Activated naive CD8-positive, alpha-beta T cell treated with anti-CD3 and anti-CD28 coated beads, Interleukin-2, amount 50 U/mL, for 24 hours (primary cell): ENCODE data around the gene NLRP8.
"Not testable (repeated sequence)": the region's sequence is repeated elsewhere in the genome, so short reads cannot be mapped to it uniquely, and the experiment has no call there.

Source experiments
- ATAC-seq: fragments of 150-1000 bp; cut with Tn5 transposase; one replicate; pipeline ENCODE4 v1.10.0; 2021
- DNase-seq: peaks from one replicate; pipeline ENCODE4 v3.0.0; 2021
- H3K27ac Mint-ChIP-seq: one replicate; pipeline ENCODE4 v1.8.0; 2021; ENCODE audit warnings: mild to moderate bottlenecking, mixed read lengths
- H3K27me3 Mint-ChIP-seq: one replicate; pipeline ENCODE4 v1.8.0; 2021; ENCODE audit warnings: mixed read lengths
- H3K36me3 Mint-ChIP-seq: one replicate; pipeline ENCODE4 v1.8.0; 2021; ENCODE audit warnings: low read depth, mixed read lengths
- H3K4me1 Mint-ChIP-seq: one replicate; pipeline ENCODE4 v1.8.0; 2021; ENCODE audit warnings: mixed read lengths
- H3K4me3 Mint-ChIP-seq: one replicate; pipeline ENCODE4 v1.8.0; 2021; ENCODE audit warnings: mild to moderate bottlenecking, moderate library complexity, mixed read lengths
- H3K9me3 Mint-ChIP-seq: one replicate; pipeline ENCODE4 v1.8.0; 2021; ENCODE audit warnings: mixed read lengths

The NLRP8 gene

DNA sequence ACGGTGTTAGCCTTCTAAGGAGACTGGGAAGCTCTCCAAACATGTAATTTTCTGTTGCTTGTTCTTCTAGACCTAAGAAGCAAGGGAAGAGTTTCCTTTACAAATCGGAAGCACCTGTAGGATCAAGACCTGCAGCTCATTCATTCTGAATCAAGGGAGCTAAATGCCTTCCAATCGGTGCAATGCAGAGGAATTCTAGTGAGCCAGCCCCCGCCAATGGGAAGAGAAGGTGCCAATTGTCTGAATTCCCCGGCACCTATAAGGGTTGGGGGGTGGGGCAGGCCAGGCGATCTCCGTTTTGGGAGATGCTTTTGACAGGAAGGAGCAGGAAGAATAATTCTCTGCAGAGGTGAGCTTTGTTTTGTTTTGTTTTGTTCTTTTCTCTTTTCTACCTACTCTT is 8.4 kb upstream of the NLRP8 start:
- no peak for DNase-seq
- Mint-ChIP-seq H3K9me3 (peaks cover 27% of the 10 kb centered on the region), H3K4me3 (no peak overlapping the region), H3K27ac (no peak overlapping the region), H3K27me3 (no peaks in the 10 kb centered on the region), H3K36me3 (no peaks in the 10 kb centered on the region), H3K4me1 (no peaks in the 10 kb centered on the region)
- no peak for ATAC-seq

DNA sequence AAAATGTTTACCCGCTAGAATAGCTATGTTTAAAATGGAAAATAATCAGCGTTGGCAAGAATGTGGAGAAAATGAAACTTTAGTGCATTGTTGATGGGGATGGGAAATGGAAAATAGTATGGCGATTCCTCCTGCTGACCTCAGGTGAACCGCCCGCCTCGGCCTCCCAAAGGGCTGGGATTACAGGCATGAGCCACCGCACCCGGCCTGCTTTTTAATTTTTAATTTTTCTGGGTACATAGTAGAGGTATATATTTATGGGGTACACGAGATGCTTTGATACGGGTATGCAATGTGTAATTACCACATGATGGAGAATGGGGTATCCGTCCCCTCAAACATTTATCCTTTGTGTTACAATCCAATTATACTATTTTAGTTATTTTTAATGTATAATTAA is 7.3 kb upstream of the NLRP8 start:
- Mint-ChIP-seq H3K36me3 (no peaks in the 10 kb centered on the region), H3K4me1 (no peaks in the 10 kb centered on the region), H3K4me3 (no peak overlapping the region), H3K27ac (no peak overlapping the region), H3K27me3 (no peaks in the 10 kb centered on the region), H3K9me3 (peaks cover 23% of the 10 kb centered on the region)
- DNase-seq (no peak), ATAC-seq (no peak)

DNA sequence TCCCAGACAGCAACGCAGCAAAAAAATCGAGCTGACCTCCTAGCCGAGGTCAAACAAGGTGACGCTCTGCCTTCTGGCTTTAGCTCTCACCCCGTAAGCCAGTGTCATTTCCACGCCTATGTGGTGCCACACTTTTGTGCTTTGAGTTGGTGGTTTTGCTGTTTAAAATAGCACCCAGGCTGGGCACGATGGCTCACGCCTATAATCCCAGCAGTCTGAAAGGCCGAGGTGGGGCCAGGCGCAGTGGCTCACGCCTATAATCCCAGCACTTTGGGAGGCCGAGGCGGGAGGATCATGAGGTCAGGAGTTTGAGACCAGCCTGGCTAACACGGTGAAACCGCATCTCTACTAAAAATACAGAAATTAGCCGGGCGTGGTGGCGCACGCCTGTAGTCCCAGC is 2.9 kb downstream of the NLRP8 start:
- not testable (repeated sequence) for H3K4me1 Mint-ChIP-seq, H3K27me3 Mint-ChIP-seq, ATAC-seq, H3K27ac Mint-ChIP-seq, H3K36me3 Mint-ChIP-seq, H3K4me3 Mint-ChIP-seq, DNase-seq
- peaks cover 20% of the 10 kb centered on the region for H3K9me3 Mint-ChIP-seq

DNA sequence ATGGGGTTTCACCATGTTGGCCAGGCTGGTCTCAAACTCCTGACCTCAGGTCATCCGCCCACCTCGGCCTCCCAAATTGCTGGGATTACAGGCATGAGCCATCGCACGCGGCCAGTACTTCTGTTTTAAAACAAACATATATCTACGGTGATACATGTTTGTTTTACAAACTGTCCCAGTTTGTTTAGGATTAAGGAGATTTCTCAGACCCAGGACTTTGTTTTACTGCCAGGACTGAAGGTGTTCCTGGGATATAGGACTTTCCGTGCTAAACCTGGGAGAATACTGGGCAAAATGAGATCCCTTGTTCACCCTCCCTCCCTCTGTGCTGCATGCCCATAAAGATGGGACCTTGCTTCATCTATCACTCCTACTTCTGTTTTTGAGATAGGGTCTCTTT is 8.8 kb downstream of the NLRP8 start:
- no peak overlapping the region for H3K27ac Mint-ChIP-seq
- no peak overlapping the region for H3K4me3 Mint-ChIP-seq
- no peaks in the 10 kb centered on the region for H3K36me3 Mint-ChIP-seq
- H3K27me3 Mint-ChIP-seq = no peaks in the 10 kb centered on the region
- H3K9me3 Mint-ChIP-seq = no peaks in the 10 kb centered on the region
- no peaks in the 10 kb centered on the region for H3K4me1 Mint-ChIP-seq
- DNase-seq (no peak), ATAC-seq (no peak)

DNA sequence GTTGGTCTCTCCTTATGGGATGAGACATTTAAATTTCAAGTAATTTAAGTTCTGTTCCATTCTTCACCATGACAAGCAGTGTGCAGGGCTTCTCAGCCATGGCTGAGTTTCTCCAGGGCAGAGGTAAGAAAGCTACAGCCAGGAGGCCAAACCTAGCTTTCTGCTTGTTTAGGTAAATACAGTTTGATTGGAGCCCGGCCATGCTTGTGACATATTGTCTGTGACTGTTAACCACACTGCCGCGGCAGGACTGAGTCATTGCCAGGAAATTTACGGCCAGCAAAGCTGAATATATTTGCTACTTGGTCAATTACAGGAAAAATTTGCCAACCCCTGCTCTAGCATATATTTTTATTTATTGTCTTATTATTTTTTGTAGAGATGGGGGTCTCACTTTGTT is 10.7 kb downstream of the NLRP8 start:
- no peaks in the 10 kb centered on the region for H3K27me3 Mint-ChIP-seq
- H3K4me3 Mint-ChIP-seq = no peak overlapping the region
- no peak for DNase-seq
- ATAC-seq = no peak
- H3K4me1 Mint-ChIP-seq = no peaks in the 10 kb centered on the region
- H3K36me3 Mint-ChIP-seq = no peaks in the 10 kb centered on the region
- no peaks in the 10 kb centered on the region for H3K9me3 Mint-ChIP-seq
- no peak overlapping the region for H3K27ac Mint-ChIP-seq

DNA sequence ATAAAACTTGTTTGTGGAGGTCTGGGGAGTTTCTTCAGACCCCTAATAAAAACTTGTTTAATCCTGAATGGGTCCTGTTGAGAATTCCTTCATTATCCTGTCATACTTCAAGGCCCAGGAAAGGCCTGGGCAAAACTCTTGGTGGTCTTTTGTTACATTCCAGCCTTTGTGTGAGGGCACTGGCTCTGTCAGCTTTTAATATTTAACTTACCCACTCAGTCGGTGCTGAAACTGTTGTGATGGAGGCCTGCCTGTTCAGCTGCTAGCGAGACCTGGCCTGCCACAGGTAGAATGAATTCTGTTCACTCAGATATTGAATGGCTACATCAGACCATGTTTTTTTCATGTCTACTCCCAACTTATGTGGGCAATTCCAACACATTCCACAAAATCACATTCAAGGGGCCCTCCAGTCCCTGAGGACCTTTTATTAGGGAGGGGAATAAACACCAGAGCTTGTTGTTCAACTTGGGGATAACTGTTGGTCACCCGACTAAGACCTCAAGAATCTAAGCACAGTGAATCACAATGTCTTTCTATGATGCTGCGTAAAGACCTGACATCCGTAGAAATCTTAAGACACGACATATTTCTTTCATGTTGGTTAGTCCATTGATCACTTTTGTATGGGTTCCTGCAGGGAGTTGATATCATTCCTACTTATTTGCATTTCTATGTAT is 12.5 kb downstream of the NLRP8 start:
- H3K36me3 Mint-ChIP-seq = no peaks in the 10 kb centered on the region
- DNase-seq (no peak), ATAC-seq (no peak)
- H3K4me3 Mint-ChIP-seq = no peak overlapping the region
- H3K27me3 Mint-ChIP-seq = no peaks in the 10 kb centered on the region
- no peaks in the 10 kb centered on the region for H3K4me1 Mint-ChIP-seq
- H3K9me3 Mint-ChIP-seq = no peaks in the 10 kb centered on the region
- no peak overlapping the region for H3K27ac Mint-ChIP-seq

DNA sequence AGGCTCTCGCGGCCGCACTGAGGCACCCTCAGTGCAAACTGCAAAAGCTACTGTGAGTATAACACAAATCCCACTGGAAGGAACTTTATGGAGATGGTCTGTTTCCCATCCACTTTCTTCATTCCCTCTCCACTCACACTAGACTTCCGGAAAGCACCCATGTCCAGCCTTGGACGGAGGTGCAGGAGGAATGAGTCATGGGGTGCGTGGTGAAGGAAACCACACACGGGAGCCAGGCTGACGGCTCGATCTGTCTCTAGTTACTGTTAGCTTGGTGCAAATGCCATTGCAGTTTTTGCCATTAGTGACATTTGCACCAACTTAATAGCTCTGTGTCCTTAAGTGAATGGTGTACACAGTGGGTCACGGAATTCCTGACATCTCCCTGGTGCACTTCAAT is 14.6 kb downstream of the NLRP8 start:
- H3K36me3 Mint-ChIP-seq = no peaks in the 10 kb centered on the region
- H3K27me3 Mint-ChIP-seq = no peaks in the 10 kb centered on the region
- peaks cover under 1% of the 10 kb centered on the region for H3K9me3 Mint-ChIP-seq
- DNase-seq (no peak), ATAC-seq (no peak)
- no peaks in the 10 kb centered on the region for H3K4me1 Mint-ChIP-seq
- H3K4me3 Mint-ChIP-seq = no peak overlapping the region
- H3K27ac Mint-ChIP-seq = no peak overlapping the region

DNA sequence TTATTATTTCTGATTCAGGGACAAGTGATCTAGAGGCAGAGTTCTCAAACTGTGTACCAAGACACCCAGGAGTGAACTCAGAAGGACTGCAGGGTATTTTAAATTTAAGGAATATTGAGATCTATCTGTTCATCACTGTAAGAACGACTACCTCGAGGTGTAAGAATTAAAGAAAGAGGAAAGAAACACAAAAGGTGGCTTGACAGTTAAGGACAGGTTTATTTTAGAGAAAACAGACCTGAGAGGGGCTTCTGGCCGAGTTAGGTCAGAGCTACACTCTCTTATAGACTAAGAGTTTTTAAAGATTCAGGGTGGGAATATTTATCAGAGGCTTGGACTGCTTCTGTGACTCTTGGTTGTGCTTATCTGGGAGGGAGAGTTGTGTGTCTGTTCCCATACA is 26.4 kb downstream of the NLRP8 start:
- Mint-ChIP-seq H3K4me1 (no peaks in the 10 kb centered on the region), H3K27ac (no peak overlapping the region), H3K27me3 (peaks cover 1% of the 10 kb centered on the region), H3K9me3 (peaks cover 16% of the 10 kb centered on the region), H3K36me3 (no peaks in the 10 kb centered on the region), H3K4me3 (no peak overlapping the region)
- no peak for ATAC-seq
- DNase-seq = no peak

DNA sequence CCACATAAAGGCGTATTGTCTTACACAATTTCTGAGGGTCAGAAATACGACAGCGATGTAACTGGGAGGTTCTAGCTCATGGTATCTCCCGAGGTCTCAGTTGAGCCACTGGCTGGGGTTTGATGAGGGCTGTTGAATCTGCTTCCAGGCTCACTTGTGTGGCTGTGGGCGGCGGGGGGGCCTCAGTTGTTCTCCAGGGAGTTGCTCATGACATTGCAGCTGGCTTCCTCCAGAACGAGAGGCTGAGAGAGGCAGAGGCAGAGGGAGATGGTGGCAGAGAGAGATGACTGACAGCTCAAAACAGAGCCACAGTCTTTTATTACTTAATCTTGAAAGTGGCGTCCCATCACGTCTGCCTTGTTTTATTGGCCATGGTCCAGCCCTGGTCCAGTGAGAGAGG is 32.8 kb downstream of the NLRP8 start:
- H3K27ac Mint-ChIP-seq = no peak overlapping the region
- ATAC-seq (no peak), DNase-seq (no peak)
- H3K36me3 Mint-ChIP-seq = no peaks in the 10 kb centered on the region
- H3K4me1 Mint-ChIP-seq = no peaks in the 10 kb centered on the region
- peaks cover 6% of the 10 kb centered on the region for H3K27me3 Mint-ChIP-seq
- no peak overlapping the region for H3K4me3 Mint-ChIP-seq
- peaks cover 23% of the 10 kb centered on the region for H3K9me3 Mint-ChIP-seq

DNA sequence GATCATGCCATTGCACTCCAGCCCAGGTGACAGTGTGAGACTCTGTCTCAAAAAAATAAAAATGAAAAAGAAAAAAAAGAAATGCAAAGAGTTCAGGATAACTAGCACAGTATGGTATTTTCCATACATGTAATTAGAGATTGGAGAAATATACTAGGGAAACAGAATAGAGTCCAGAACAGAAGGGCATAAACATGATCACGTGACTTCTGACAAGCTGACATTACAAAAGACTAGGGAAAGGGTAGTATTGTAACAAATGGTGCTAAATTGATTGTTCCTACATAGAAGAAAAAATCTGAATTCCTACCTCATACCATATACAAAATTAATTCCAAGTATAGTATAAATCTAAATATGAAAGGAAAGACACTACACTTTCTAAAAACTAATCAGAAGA is 37.6 kb downstream of the NLRP8 start:
- ATAC-seq (no peak), DNase-seq (no peak)
- Mint-ChIP-seq H3K36me3 (no peaks in the 10 kb centered on the region), H3K4me3 (no peak overlapping the region), H3K4me1 (no peaks in the 10 kb centered on the region), H3K9me3 (peaks cover 6% of the 10 kb centered on the region), H3K27ac (no peak overlapping the region), H3K27me3 (no peaks in the 10 kb centered on the region)

DNA sequence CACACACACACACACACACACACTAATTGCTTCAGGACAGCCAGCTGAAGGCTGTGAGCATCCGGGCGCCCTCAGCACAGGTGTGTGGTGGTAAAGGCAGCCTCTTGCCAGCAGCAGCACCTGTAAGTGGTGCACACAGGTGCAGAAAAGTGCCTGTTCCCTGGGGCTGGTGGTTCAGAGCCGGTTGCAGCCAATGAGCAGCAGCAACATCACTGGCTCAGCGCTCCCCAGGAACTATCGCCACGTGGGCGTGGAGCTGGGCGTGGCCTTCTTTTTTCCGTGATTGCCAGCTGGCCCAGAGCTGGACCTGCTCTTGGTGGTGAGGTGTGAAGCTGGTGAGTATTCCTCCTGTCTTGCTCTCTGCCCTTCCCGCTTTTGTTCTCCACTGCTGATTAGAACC is 38.9 kb downstream of the NLRP8 start, which contains the start of gene NLRP5:
NLRP5 (plus strand) TSS at position 289 of the 400 bp plus-strand sequence.
- Mint-ChIP-seq H3K4me3 (no peak within 1 kb of the TSS), H3K36me3 (no peaks in the 10 kb centered on the region), H3K27me3 (no peaks in the 10 kb centered on the region), H3K27ac (no peak within 1 kb of the TSS), H3K9me3 (peaks cover 4% of the 10 kb centered on the region), H3K4me1 (no peaks in the 10 kb centered on the region)
- no peak for ATAC-seq
- no peak for DNase-seq

DNA sequence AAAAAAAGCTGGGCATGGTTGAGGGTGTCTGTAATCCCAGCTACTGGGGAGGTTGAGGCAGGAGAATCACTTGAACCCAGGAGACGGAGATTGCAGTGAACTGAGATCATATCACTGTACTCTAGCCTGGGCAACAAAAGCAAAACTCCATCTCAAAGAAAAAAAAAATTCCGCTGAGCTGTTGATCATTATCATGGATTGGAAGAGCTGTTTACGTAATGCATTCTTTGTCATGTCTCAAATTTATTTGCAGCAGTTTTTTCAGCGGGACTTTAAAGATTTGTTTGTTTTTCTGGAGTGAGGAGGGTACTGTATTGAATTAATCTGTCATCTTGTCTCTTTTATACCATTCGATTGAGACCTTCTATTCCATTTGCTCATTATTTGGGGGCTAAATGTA is 43.2 kb downstream of the NLRP8 start:
- H3K4me1 Mint-ChIP-seq = no peaks in the 10 kb centered on the region
- H3K36me3 Mint-ChIP-seq = no peaks in the 10 kb centered on the region
- H3K27me3 Mint-ChIP-seq = no peaks in the 10 kb centered on the region
- H3K9me3 Mint-ChIP-seq = peaks cover 15% of the 10 kb centered on the region
- no peak for ATAC-seq
- no peak for DNase-seq
- no peak overlapping the region for H3K4me3 Mint-ChIP-seq
- H3K27ac Mint-ChIP-seq = no peak overlapping the region

DNA sequence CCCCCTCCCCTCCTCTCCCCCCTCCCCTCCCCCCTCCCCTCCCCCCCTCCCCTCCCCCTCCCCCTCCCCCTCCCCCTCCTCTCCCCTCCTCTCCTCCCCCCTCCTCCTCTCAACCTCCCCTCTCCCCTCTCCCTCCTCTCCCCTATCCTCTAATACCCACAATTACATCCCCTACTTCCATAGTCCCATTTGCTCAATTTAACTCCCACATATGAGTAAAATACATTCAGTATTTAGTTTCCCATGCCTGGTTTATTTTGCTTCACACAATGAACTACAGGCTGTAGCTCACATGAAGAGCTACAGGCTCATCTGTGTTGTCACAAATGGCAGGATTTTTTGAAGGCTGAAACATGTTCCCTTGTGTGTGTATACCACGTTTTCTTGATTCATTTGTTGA is 45.9 kb downstream of the NLRP8 start:
- Mint-ChIP-seq H3K27me3 (no peaks in the 10 kb centered on the region), H3K36me3 (no peaks in the 10 kb centered on the region), H3K27ac (no peak overlapping the region), H3K9me3 (peaks cover 21% of the 10 kb centered on the region), H3K4me3 (no peak overlapping the region), H3K4me1 (no peaks in the 10 kb centered on the region)
- DNase-seq (no peak), ATAC-seq (no peak)

DNA sequence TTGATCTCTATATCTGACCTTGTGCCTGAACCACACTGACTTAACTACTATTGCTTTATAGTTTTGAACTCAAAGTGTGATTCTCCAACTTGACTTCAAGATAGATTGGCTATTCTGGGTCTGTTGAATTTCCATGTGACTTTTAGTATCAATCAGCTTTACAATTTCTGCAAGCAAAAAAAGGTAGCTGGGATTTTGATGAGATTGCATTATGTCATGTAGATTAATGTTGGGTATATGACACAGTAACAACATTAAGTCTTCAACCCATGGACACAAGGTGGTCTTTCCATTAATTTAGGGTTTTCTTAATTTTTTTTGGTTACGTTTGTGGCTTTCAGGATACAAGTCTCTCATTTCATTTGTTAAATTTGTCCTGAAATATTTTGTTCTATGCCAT is 67.1 kb downstream of the NLRP8 start:
- H3K9me3 Mint-ChIP-seq = peaks cover 36% of the 10 kb centered on the region
- no peak overlapping the region for H3K4me3 Mint-ChIP-seq
- H3K36me3 Mint-ChIP-seq = no peaks in the 10 kb centered on the region
- DNase-seq = no peak
- H3K4me1 Mint-ChIP-seq = no peaks in the 10 kb centered on the region
- peaks cover 2% of the 10 kb centered on the region for H3K27me3 Mint-ChIP-seq
- ATAC-seq = no peak
- H3K27ac Mint-ChIP-seq = no peak overlapping the region

DNA sequence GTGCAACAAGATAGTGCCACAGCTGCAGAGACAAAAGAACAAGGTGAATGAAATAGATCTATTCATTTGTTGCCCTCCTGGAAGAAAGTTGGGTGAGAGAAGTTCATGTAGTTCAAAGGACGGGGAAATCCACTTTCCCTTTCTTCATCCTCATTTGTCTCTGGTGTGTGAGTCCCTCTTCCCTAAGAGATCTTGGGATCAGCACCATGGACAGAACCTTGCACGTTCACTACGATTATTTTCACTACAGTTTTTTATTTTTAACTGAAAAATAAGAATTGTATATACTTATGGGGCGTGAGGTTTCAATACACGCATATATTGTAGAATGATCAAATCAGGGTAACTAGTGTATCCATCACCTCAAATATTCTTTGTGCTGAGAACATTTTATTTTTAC is 68.1 kb downstream of the NLRP8 start:
- DNase-seq (no peak), ATAC-seq (no peak)
- Mint-ChIP-seq H3K9me3 (peaks cover 33% of the 10 kb centered on the region), H3K36me3 (no peaks in the 10 kb centered on the region), H3K4me1 (no peaks in the 10 kb centered on the region), H3K4me3 (no peak overlapping the region), H3K27ac (no peak overlapping the region), H3K27me3 (peaks cover 2% of the 10 kb centered on the region)

DNA sequence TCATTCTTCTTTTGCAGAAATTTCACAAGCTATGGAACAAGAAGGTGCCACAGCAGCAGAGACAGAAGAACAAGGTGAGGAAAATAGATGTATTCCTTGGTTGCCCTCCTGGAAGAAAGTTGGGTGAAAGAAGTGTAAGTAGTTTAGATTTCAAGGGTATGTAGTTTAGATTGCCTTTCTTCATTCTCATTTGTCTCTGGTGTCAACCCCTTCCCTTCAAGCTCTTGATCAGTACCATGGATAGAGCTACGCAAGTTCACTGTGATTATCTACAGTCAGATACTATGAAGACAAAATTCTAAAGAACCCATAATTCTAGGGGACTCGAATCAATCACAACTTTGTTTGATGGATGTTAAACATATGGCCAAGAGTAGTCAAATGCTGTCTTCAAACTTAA is 71.7 kb downstream of the NLRP8 start:
- H3K4me1 Mint-ChIP-seq, H3K36me3 Mint-ChIP-seq: not testable (repeated sequence)
- peaks cover 35% of the 10 kb centered on the region for H3K9me3 Mint-ChIP-seq

More for the DNA sequence above, 71.7 kb downstream of the NLRP8 start:
- H3K4me3 Mint-ChIP-seq, DNase-seq, H3K27ac Mint-ChIP-seq, H3K27me3 Mint-ChIP-seq, ATAC-seq: not testable (repeated sequence)
